Ascending aorta (tissue), 2 donors: ENCODE results near the gene CELF1. TPM values are rescaled to one million over a fixed set of nuclear protein-coding genes. Genes with fewer than 3 reads are reported as not detected.
A peak's percentile ranks its signal among the peaks of the same experiment; 100 is the strongest.
"Not testable (repeated sequence)": the region's sequence is repeated elsewhere in the genome, so short reads cannot be mapped to it uniquely, and the experiment has no call there.

Experiments used
- DNase-seq, 2 donors: peaks; one replicate each; pipeline ENCODE4 v3.0.0-alpha.2; 2019; ENCODE audit warnings: low spot score in 2 of 2
- H3K27ac ChIP-seq, 2 donors: fragments of 200-600 bp; sonication (generic); one replicate each; pipeline ENCODE4 v1.5.1; 2016 to 2017; ENCODE audit warnings: mild to moderate bottlenecking in 1 of 2
- H3K27me3 ChIP-seq: fragments of 200-600 bp; sonication (generic); one replicate; pipeline ENCODE4 v1.5.1; 2017
- H3K36me3 ChIP-seq, 2 donors: fragments of 200-600 bp; sonication (generic); one replicate each; pipeline ENCODE4 v1.5.1; 2016
- H3K4me1 ChIP-seq, 2 donors: fragments of 200-600 bp; sonication (generic); one replicate each; pipeline ENCODE4 v1.5.1; 2016 to 2017; ENCODE audit warnings: mild to moderate bottlenecking in 1 of 2
- H3K4me3 ChIP-seq, 2 donors: fragments of 200-600 bp; sonication (generic); one replicate each; pipeline ENCODE4 v1.5.1; 2016 to 2017; ENCODE audit warnings: mild to moderate bottlenecking in 1 of 2
- H3K9me3 ChIP-seq, 2 donors: fragments of 200-600 bp; sonication (generic); one replicate each; pipeline ENCODE4 v1.5.1; 2016
- CTCF ChIP-seq, 3 experiments: fragments of 200-600 bp in 2 of 3; fragments of 450-650 bp in 1 of 3; sonication (generic) in 2 of 3; IDR thresholded peaks; one replicate each; pipeline ENCODE4 v1.5.1; 2016 to 2019; ENCODE audit warnings: antibody characterized with exemption in 3 of 3, mild to moderate bottlenecking in 1 of 3, moderate library complexity in 1 of 3
- intact Hi-C: fragments of 100-400 bp; cut with DNase I; formaldehyde crosslinking; loops from one replicate; pipeline ENCODE4 v1.15.1; 2023
- total RNA-seq: library from RNA; depleted of rRNA; stranded (reverse); fragments of >200 nt; gene quantifications from one replicate; pipeline ENCODE4 v1.1.0, GENCODE V29; 2016

CELF1 gene
- total RNA-seq, 1 donor from 2014 or later: 68.9 TPM

- H3K4me3 ChIP-seq: peak within 1 kb of the TSS; percentile 76 to 96
- H3K27ac ChIP-seq: peak within 1 kb of the TSS; percentile 76 to 79
- intact Hi-C loops: loop anchor here (5.0 kb wide), 1 partner anchor 98 kb away; no protein-coding TSS in a partner anchor
- H3K4me1 ChIP-seq: peaks cover 8% of the 10 kb centered on the region in 2 donors
- DNase-seq: peak in 1 of 2 donors; percentile 85
- H3K9me3 ChIP-seq: no peaks in the 10 kb centered on the region
- no peaks in the 10 kb centered on the region for H3K27me3 ChIP-seq
- no peak for TF ChIP-seq CTCF (IDR thresholded peaks at IDR 0.05)
- peaks cover 5 to 12% of the 10 kb centered on the region in 2 donors for H3K36me3 ChIP-seq
These were observed 12.6 kb upstream of the CELF1 start, which contains the start of gene PTPMT1 for GRCh38 chr11:47565340-47566148. Gene PTPMT1 (plus strand): TSS chr11:47565599. CDS start chr11:47565623, 24 bp downstream.

DNA sequence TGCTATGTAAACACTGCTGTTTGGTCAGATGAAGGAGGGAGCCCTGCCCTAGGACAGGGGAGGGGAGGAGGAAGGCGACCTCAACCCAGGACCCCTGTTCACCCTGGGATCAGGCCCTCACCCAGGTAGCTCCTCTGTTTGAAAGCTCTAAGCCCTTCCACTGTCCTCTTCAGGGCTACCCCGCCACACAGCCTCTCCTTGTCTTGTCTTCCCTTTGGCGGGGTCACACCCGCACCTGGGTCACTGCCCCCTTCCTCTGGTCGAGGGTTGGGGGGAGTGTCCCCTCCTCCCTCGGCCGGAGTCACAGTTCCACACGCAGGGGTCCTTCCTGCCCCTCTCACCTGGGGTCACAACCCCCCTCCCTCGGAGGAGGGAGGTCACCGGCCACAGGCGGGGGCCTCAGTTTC, 12.0 kb upstream of the CELF1 start:
- DNase-seq: no peak
- no peak for TF ChIP-seq CTCF (IDR thresholded peaks at IDR 0.05)
- intact Hi-C loops: loop anchor here (5.0 kb wide), 1 partner anchor 98 kb away; no protein-coding TSS in a partner anchor
- peaks cover 8% of the 10 kb centered on the region in 2 donors for H3K4me1 ChIP-seq
- H3K27me3 ChIP-seq: no peaks in the 10 kb centered on the region
- H3K4me3 ChIP-seq: peak overlapping the region; percentile 76 to 96
- H3K9me3 ChIP-seq: no peaks in the 10 kb centered on the region
- H3K36me3 ChIP-seq: peaks cover 5 to 8% of the 10 kb centered on the region in 2 donors
- H3K27ac ChIP-seq: peak overlapping the region; percentile 76 to 79

GRCh38 chr11:47564366-47564765, 11.4 kb upstream of the CELF1 start:
- H3K27ac ChIP-seq, H3K27me3 ChIP-seq, intact Hi-C loops, H3K4me1 ChIP-seq, H3K36me3 ChIP-seq, DNase-seq, H3K9me3 ChIP-seq: not testable (repeated sequence)
- peak overlapping the region in 1 of 2 donors; percentile 76 for H3K4me3 ChIP-seq

DNA sequence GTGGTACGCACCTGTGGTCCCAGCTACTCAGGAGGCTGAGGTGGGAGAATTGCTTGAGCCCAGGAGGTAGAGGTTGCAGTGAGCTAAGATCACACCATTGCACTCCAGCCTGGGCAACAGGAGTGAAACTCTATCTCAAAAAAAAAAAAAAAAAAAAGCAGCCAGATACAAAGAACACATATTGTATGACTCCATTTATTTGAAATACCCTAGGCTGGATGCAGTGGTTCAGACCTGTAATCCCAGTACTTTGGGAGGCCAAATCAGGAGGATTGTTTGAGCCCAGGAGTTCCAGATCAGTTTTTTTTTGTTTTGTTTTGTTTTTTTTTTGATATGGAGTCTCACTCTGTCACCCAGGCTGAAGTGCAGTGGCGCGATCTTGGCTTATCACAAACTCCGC, 9.5 kb upstream of the CELF1 start:
- intact Hi-C loops, H3K4me1 ChIP-seq, DNase-seq, H3K27ac ChIP-seq, H3K27me3 ChIP-seq, H3K9me3 ChIP-seq, H3K36me3 ChIP-seq, H3K4me3 ChIP-seq: not testable (repeated sequence)

- Histone ChIP-seq H3K9me3 (no peaks in the 10 kb centered on the region), H3K4me1 (peaks cover 2 to 5% of the 10 kb centered on the region in 2 donors), H3K27me3 (no peaks in the 10 kb centered on the region), H3K4me3 (no peak overlapping the region), H3K36me3 (no peaks in the 10 kb centered on the region), H3K27ac (no peak overlapping the region)
- intact Hi-C loops: no loop called here
- no peak for TF ChIP-seq CTCF (IDR thresholded peaks at IDR 0.05)
- DNase-seq: no peak
These were observed 7.5 kb upstream of the CELF1 start for GRCh38 chr11:47560426-47560825.

- no peak for DNase-seq
These were observed 5.8 kb upstream of the CELF1 start for GRCh38 chr11:47558695-47559094.

GRCh38 chr11:47557004-47557403, 4.1 kb upstream of the CELF1 start:
- not testable (repeated sequence) for DNase-seq, H3K4me3 ChIP-seq, H3K36me3 ChIP-seq

More at GRCh38 chr11:47558695-47559094, 5.8 kb upstream of the CELF1 start:
- no peak overlapping the region for H3K4me3 ChIP-seq
- no peaks in the 10 kb centered on the region for H3K27me3 ChIP-seq
- H3K4me1 ChIP-seq: no peaks in the 10 kb centered on the region
- no peak overlapping the region for H3K27ac ChIP-seq
- intact Hi-C loops: no loop called here
- TF ChIP-seq CTCF (IDR thresholded peaks at IDR 0.05): no peak
- no peaks in the 10 kb centered on the region for H3K9me3 ChIP-seq
- no peaks in the 10 kb centered on the region for H3K36me3 ChIP-seq

More at GRCh38 chr11:47557004-47557403, 4.1 kb upstream of the CELF1 start:
- H3K27ac ChIP-seq, H3K9me3 ChIP-seq, H3K27me3 ChIP-seq, intact Hi-C loops, H3K4me1 ChIP-seq: not testable (repeated sequence)
